Hippocampal formation (tissue), 2 donors: ENCODE measurements around the gene AK4.
"Not testable (repeated sequence)": the region's sequence is repeated elsewhere in the genome, so short reads cannot be mapped to it uniquely, and the experiment has no call there.

Experiments
- DNase-seq, 2 donors: peaks; one replicate each; lab custom pipeline; 2025; lab: John Stamatoyannopoulos, UW

Gene AK4

DNA sequence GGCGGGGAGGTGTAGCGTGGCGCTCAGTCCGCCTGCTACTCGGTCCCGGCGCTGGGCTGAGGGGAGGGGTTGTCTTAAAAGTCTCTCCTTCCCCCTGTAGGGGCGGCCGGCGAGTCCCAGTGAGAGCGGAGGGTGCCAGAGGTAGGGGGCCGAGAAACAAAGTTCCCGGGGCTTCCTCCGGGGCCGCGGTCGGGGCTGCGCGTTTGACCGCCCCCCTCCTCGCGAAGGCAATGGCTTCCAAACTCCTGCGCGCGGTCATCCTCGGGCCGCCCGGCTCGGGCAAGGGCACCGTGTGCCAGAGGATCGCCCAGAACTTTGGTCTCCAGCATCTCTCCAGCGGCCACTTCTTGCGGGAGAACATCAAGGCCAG is at the start of gene AK4:
AK4 (plus strand) TSS at position 26 of the 370 bp plus-strand sequence; CDS start at position 231, 205 bp downstream.
- DNase-seq: not testable (repeated sequence)

DNA sequence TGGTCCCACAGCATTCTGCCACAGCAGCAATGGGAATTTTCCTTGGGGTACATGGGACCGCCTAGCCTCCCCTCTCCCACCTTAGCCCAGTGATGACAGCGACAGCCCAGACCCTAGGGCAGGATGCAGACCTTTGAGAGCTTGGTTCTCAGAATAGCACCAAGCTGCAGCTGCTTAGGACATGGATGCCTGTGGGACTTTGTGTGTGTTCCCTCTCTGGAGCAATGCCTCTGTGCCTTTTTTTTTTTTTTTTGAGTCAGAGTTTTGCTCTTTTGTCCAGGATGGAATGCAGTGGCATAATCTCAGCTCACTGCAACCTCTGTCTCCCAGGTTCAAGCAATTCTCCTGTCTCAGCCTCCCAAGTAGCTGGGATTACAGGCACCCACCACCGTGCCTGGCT is 44.2 kb upstream of the AK4 start:
- DNase-seq: no peak

DNA sequence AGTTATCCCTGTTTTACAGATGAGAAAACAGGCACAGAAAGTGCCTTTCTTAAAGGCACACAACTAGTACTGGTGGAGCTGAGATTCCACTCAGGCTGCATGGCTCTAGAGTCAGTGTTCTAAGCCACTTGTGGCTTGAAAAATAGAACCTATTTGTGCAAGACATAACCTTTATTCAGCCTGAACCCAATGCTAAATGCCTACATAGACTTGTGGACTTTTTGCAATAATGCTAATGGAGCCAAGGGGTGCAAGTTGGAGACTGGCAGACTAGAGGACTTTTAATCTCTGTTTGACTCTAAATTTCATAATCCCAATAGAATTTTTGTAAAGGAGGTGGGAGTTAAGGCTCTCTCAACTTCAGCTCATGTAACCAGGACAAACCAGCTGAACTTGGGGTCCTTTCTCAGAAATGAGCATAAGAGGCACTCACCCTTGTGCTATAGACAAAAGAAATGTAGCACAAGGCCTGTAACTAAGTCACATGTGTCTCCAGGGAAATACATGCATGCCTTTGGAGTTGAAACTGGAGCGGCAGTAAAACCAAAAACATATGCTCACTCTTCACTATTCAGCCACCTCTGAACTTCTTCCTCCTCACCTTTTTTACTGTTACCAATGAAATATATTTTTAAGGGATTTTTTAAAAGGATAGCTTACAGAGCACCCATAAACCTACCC is 43.0 kb upstream of the AK4 start:
- no peak for DNase-seq

- no peak for DNase-seq
These were observed 42.4 kb upstream of the AK4 start for GRCh38 chr1:65105596-65105995.

DNA sequence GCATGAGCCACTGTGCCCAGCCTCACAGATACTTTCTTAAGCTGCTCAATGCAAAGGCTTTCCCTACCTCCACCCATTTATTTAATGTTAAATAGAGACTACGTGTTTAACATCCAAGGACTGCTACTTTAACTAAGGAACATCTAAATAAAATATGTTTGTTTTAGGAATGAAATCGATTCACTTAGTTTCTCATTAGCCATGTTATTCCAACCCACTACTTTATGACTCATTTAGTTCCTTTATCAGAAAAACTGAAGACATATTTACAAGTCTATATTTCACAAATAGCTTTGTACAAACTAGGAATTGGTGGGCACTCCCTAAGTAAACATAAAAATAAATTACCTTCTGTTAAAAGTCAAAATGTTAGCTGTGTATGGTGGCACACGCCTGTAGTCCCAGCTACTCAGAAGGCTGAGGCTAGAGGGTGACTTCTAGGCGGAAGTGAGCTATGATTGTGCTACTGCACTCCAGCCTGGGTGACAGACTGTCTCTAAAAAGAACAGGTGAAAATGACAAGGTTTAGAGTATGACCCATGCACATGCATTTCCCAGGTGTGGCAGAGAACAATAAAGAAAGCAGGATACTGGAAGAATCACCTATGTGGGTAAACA is 39.9 kb upstream of the AK4 start:
- DNase-seq: no peak

DNA sequence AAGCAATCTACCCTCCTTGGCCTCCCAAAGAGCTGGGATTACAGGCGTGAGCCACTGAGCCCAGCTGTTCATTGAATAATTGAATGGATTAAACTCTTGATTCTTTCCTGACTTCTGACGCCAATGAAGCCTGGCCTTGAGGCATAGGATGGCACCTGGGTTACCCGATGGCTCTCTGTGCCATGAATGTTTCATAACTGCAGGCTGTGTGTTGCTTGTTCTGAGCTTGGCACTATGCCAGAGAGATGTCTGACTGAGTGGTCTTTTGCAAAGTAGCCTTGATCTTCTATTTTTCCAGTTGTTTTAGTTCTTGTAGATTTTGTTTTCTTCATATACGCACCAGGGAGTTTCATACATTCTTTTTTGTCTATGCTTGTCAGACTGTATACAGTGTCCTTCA is 38.5 kb upstream of the AK4 start:
- DNase-seq: no peak

DNA sequence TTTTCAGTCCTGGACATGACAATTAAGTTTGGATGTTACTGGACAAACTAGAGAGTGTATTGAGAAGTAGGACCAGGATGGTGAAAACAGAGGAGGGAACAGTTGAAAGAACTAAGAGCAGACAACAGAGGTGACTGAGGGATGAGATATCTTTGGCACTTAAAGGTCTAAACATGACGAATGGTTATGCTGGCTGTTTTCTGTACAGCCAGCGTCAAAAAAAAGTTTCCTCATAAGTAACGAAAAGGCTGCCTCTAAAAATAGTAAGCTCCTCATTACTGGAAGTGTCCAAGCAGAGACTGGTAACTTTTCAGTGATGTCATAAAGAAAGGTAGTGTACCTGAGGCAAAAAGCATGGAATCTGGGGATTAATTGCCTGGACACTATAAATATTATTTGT is 35.2 kb upstream of the AK4 start:
- DNase-seq: no peak

- DNase-seq: no peak
These were observed 34.7 kb upstream of the AK4 start for GRCh38 chr1:65113298-65113697.

DNA sequence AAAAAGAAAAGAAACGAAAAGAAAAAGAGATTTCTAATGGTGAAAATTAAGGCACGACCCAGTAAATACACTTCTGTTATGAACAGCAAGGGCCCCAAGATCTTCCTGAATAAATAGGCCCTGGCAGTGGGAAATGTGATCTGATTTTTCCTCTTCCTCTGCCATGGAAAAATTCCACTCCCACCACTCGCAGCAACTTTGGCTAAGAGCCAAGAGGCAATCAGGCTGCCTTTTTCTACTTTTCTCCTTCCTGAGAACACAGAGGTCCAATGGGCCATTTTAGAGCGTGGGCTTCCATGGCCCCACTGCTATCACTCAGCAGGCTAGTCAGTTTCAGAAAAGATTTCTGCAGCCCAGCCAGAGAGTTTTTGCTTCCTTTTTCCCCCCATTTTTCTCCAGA is 33.7 kb upstream of the AK4 start:
- DNase-seq: peak in 1 of 2 donors; percentile 14

GRCh38 chr1:65119951-65120350 is 28.1 kb upstream of the AK4 start:
- DNase-seq: no peak

DNA sequence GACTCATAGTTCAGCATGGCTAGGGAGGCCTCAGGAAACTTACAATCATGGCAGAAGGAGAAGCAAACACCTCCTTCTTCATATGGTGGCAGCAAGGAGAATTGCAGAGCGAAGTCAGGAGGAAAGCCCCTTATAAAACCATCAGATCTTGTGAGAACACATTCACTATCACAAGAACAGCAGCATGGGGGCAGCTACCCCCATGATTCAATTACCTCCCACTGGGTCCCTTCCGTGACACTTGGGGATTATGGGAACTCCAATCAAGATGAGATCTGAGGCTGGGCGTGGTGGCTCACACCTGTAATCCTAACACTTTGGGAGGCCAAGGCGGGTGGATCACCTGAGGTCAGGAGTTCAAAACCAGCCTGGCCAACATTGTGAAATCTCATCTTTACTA is 18.9 kb upstream of the AK4 start:
- DNase-seq: not testable (repeated sequence)

GRCh38 chr1:65138524-65138923 is 9.5 kb upstream of the AK4 start:
- no peak for DNase-seq

DNA sequence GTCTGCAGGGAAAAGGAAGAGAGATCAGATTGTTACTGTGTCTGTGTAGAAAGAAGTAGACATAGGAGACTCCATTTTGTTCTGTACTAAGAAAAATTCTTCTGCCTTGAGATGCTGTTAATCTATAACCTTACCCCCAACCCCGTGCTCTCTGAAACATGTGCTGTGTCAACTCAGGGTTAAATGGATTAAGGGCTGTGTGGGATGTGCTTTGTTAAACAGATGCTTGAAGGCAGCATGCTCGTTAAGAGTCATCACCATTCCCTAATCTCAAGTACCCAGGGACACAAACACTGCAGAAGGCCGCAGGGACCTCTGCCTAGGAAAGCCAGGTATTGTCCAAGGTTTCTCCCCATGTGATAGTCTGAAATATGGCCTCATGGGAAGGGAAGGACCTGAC is 8.2 kb upstream of the AK4 start:
- not testable (repeated sequence) for DNase-seq

GRCh38 chr1:65141394-65141793 is 6.6 kb upstream of the AK4 start:
- no peak for DNase-seq

GRCh38 chr1:65141918-65142317 is 6.1 kb upstream of the AK4 start:
- no peak for DNase-seq

DNA sequence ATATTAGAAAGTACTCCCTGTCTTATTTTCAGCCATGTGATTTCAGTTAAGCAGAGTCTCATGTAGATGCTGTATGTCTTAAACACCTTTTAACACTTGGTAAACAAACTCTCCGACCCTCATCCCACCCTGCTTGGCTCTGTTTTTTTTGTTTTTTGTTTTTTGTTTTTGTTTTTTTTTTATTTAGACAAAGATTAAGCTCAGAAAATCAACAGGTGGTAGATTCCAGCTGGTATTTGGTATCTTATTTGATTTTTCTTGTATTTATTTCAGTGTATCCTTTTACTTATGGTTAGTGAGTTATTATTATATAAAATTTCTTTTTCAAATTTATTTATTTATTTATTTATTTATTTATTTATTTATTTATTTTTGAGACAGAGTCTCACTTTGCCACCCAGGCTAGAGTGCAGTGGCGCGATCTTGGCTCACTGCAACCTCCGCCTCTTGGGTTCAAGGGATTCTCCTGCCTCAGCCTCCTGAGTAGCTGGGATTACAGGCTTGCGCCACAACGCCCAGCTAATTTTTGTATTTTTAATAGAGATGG is 4.8 kb upstream of the AK4 start:
- DNase-seq: not testable (repeated sequence)

DNA sequence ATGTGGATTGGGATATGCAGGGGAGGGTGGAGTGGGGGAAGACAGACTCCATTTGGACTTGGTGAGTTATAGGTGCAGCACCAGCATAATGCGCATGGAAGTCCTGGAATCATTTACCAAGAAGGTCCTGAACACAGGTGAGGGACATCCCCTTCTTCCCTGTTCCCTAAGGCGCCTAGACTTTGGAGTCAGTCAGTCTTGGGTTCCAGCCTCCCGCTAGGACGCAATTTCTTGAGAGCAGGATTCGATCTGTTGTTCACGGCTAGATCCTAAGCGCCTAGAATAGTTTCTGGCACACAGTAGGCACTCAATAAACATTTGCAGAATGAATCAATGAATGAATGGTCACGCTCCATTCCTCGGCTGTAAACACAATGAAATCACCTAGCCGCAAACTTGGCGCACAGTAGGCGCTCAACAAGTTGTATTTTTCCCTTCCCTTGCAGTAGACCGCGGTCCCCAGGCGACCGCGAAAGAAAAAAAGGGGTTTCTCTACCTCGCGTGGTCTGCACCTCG is 1.0 kb upstream of the AK4 start:
- DNase-seq: no peak

GRCh38 chr1:65147424-65148177 is 402 bp upstream of the AK4 start:
- peak in 1 of 2 donors; percentile 28 for DNase-seq

DNA sequence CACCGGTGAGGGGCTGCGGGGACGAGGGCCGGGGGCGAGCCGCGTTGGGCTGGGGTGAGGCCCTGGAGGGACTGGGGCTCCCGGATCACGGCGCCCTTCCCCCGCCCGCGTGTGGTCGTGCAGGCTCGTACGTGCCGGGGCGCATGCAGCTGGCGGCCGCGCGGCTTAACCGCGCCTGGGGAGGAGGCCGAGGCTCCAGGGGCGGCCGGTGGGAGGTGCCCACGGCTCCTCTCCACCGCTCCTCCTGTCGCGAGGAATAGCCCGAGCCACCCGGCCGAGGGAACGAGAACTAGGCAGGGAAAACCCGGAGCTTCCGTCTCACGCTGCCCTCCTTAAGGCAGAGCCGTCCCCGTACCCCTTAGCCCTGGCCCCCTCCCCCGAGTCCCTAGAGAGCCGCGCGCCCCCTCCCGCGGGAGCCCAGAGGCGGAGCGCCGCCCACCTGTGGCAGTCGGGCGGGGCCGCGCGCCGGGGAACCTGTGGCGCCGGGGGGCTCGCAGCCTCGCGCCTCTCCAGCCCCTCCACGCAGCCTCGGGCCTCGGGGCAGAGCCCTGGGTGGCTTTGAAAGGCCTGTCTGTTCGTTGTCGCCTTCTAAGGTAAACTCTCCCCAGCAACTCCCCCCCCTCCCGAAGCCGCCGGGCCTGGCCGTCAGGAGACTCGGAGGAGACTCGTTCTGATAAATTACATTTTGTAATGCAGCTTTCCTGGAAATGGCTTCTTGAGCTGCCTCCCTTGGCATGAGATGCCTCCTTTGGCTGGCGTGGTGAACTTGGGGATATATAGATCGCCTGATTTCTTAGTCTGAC is 746 bp downstream of the AK4 start:
- peak in 1 of 2 donors; percentile 20 for DNase-seq

- DNase-seq: no peak
These were observed 1.5 kb downstream of the AK4 start for GRCh38 chr1:65149351-65150107.

- no peak for DNase-seq
These were observed 2.1 kb downstream of the AK4 start for GRCh38 chr1:65150108-65150463.
